ENCODE measurements around the gene TNNC1.

GRCh38 chr3:52440249-52440551 lies 13.6 kb downstream of the TNNC1 start:
- TF ChIP-seq, protein P1, sequence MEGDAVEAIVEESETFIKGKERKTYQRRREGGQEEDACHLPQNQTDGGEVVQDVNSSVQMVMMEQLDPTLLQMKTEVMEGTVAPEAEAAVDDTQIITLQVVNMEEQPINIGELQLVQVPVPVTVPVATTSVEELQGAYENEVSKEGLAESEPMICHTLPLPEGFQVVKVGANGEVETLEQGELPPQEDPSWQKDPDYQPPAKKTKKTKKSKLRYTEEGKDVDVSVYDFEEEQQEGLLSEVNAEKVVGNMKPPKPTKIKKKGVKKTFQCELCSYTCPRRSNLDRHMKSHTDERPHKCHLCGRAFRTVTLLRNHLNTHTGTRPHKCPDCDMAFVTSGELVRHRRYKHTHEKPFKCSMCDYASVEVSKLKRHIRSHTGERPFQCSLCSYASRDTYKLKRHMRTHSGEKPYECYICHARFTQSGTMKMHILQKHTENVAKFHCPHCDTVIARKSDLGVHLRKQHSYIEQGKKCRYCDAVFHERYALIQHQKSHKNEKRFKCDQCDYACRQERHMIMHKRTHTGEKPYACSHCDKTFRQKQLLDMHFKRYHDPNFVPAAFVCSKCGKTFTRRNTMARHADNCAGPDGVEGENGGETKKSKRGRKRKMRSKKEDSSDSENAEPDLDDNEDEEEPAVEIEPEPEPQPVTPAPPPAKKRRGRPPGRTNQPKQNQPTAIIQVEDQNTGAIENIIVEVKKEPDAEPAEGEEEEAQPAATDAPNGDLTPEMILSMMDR (IDR thresholded peaks at IDR 0.05; ENCODE audit: low read depth, low read length, missing input control) = no peak
- TF ChIP-seq, protein P2, sequence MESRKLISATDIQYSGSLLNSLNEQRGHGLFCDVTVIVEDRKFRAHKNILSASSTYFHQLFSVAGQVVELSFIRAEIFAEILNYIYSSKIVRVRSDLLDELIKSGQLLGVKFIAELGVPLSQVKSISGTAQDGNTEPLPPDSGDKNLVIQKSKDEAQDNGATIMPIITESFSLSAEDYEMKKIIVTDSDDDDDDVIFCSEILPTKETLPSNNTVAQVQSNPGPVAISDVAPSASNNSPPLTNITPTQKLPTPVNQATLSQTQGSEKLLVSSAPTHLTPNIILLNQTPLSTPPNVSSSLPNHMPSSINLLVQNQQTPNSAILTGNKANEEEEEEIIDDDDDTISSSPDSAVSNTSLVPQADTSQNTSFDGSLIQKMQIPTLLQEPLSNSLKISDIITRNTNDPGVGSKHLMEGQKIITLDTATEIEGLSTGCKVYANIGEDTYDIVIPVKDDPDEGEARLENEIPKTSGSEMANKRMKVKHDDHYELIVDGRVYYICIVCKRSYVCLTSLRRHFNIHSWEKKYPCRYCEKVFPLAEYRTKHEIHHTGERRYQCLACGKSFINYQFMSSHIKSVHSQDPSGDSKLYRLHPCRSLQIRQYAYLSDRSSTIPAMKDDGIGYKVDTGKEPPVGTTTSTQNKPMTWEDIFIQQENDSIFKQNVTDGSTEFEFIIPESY (IDR thresholded peaks at IDR 0.05) = no peak
- TF ChIP-seq REST (IDR thresholded peaks at IDR 0.05) = no peak
- no peak for TF ChIP-seq JUND (IDR thresholded peaks at IDR 0.05)
- TF ChIP-seq, protein P3, sequence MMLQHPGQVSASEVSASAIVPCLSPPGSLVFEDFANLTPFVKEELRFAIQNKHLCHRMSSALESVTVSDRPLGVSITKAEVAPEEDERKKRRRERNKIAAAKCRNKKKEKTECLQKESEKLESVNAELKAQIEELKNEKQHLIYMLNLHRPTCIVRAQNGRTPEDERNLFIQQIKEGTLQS (IDR thresholded peaks at IDR 0.05) = no peak
- no peak for TF ChIP-seq SP1 (IDR thresholded peaks at IDR 0.05)
- no peak for TF ChIP-seq YY1 (IDR thresholded peaks at IDR 0.05)
- no peak for TF ChIP-seq FOXA1 (IDR thresholded peaks at IDR 0.05)
- no peak for TF ChIP-seq MAX (IDR thresholded peaks at IDR 0.05)

All from liver (tissue), 3 donors.